Immature natural killer cell (primary cell): ENCODE results near the gene BNC1. TPM values are rescaled to one million over a fixed set of nuclear protein-coding genes. Genes with fewer than 3 reads are reported as not detected.
"Not testable (repeated sequence)": the region's sequence is repeated elsewhere in the genome, so short reads cannot be mapped to it uniquely, and the experiment has no call there.

Source experiments
- DNase-seq, 3 donors: peaks; one replicate each; pipeline ENCODE4 v3.0.0; 2022; ENCODE audit warnings: mixed read lengths in 1 of 3
- H3K27ac Mint-ChIP-seq, 6 donors: one replicate each; pipeline ENCODE4 v1.8.0; 2020; ENCODE audit warnings: mixed read lengths in 6 of 6, mild to moderate bottlenecking in 5 of 6, inconsistent platforms in 4 of 6, moderate library complexity in 3 of 6
- H3K27me3 Mint-ChIP-seq, 3 donors: one replicate each; pipeline ENCODE4 v1.8.0; 2020 to 2021; ENCODE audit warnings: low read depth in 3 of 3, mild to moderate bottlenecking in 3 of 3, mixed read lengths in 3 of 3, moderate library complexity in 3 of 3, inconsistent platforms in 1 of 3
- H3K36me3 Mint-ChIP-seq, 3 donors: one replicate each; pipeline ENCODE4 v1.8.0; 2020; ENCODE audit warnings: mixed read lengths in 3 of 3, inconsistent platforms in 2 of 3, mild to moderate bottlenecking in 2 of 3
- H3K4me1 Mint-ChIP-seq, 2 donors: one replicate each; pipeline ENCODE4 v1.8.0; 2020; ENCODE audit warnings: inconsistent platforms in 2 of 2, mild to moderate bottlenecking in 2 of 2, mixed read lengths in 2 of 2, moderate library complexity in 1 of 2
- H3K4me3 Mint-ChIP-seq, 5 donors: one replicate each; pipeline ENCODE4 v1.8.0; 2020; ENCODE audit warnings: mild to moderate bottlenecking in 5 of 5, mixed read lengths in 5 of 5, inconsistent platforms in 3 of 5, moderate library complexity in 3 of 5
- H3K9me3 Mint-ChIP-seq, 6 donors: one replicate each; pipeline ENCODE4 v1.8.0; 2020; ENCODE audit warnings: mild to moderate bottlenecking in 6 of 6, mixed read lengths in 6 of 6, inconsistent platforms in 4 of 6, moderate library complexity in 3 of 6
- polyA plus RNA-seq, 3 donors: library from polyadenylated mRNA; unstranded; fragments of 300-500 nt; fragmentation: Illumina TruSeq; gene quantifications; one replicate each; pipeline ENCODE4 v1.2.3, GENCODE V29; 2021

Gene BNC1
- polyA plus RNA-seq, 3 donors from 2014 or later: not detected

DNA sequence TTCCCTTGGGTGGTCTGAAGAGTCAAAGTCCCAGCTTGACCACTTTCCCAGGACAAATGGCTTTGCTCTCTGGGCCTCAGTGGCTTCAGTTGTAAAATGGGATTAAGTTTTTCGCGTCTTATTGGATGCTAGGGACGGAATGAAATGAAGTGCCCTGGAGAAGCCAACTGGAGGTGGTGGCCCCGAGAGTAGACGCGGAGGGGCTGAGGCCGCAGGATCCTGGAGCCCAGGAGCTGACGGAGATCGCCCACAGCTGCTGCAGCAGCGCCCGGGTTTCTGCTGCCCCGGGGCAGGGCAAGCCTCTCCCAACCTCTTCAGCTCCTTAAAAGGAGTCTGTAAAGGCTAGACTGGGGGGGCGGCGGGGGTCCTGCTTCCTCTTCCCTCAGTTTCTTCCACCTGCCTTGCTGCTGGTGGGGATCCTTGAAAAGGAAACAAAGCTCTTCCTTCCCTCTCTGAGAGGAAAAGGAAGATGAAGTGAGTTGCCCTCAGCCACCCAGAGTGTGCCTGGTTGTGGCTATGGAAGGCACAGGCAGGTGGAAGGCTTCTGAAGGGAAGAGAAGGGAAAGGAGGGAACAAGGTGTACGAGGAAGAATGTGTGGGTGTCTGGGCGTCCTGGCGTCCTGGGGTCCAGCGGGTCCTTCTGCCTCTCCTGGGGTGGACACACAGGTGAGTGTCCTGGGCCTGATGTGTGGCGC lies 967 bp upstream of the BNC1 start:
- Mint-ChIP-seq H3K27ac (no peak overlapping the region), H3K4me3 (peak overlapping the region; percentile 33 to 63 (median 50)), H3K9me3 (no peaks in the 10 kb centered on the region), H3K4me1 (peaks cover 7 to 12% of the 10 kb centered on the region in 2 donors), H3K36me3 (no peaks in the 10 kb centered on the region), H3K27me3 (peaks cover 22 to 38% (median 24%) of the 10 kb centered on the region in 3 donors)
- no peak for DNase-seq

DNA sequence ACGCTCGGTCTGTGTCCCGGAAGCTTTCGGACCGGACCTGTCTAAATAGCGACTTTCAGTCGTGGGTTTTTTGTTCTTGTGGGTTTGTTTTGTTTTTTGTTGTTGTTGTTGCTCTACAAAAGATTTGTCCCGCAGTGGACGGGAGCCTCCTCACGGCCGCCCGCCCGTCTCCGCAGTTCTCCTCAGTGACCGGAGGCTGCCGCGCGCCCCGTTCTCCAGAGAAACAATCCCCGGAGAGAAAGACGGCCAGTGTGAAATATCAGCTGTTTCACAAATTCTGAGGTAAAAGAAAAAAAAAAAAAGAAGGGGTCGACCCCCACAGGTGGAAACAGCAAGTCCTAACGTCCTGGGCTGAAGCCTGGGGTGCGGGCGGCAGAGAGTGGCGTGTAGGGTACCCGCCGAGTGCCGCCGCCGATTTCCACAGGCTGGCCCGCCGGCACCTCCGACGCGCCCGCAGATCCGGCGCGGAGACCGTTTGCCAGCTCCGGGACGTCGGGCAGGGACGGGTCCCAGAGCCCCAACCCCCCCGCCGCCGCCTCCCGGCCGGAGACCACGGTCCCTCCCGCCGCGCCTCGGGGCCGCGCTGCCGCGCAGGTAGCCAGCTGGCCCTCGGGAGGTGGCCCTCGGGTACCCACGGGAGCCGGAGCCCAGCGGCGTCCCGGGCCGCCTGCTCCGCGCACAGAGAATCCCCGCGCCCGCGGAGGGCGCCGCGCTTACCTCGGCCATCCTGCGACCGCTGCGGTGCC lies 478 bp downstream of the BNC1 start:
- H3K9me3 Mint-ChIP-seq: no peaks in the 10 kb centered on the region
- H3K4me1 Mint-ChIP-seq: peaks cover 7 to 12% of the 10 kb centered on the region in 2 donors
- no peak for DNase-seq
- no peak overlapping the region for H3K27ac Mint-ChIP-seq
- peak overlapping the region; percentile 14 to 76 (median 61) for H3K4me3 Mint-ChIP-seq
- H3K36me3 Mint-ChIP-seq: no peaks in the 10 kb centered on the region
- peaks cover 22 to 38% (median 27%) of the 10 kb centered on the region in 3 donors for H3K27me3 Mint-ChIP-seq

DNA sequence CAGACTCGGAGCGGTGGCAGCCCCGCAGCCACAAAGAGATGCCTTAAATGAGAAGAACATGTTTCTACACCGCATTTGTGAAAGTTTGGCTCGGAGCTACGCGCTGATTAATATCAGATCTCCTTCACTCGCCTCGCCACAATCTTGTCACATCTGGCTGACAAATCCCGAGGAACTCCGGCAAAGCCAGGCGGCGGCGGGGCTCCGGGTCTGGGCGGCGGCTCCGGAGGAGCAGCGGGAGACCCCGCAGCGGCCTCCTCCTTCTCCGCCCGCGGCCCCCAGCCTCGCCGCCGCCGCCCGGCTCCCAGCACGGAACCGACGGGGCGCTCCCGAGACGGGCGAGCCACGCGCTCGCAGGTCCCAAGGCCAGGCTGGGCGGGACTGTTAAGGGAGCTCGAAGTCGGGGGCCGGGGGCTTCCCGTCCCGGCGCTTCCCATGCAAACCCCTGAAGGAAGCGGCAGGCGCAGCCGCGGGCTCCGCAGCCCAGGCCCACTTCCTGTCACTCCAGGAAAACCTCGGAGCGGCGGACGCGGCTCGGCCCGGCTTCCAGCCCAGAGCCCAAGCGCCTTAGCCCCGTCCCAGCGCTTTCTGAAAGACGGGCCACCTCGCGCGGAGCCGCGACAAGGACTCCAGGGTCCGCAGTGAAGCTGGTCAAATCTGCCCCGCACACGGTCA lies 1.2 kb downstream of the BNC1 start:
- DNase-seq: peak in 1 of 3 donors; percentile 3

DNA sequence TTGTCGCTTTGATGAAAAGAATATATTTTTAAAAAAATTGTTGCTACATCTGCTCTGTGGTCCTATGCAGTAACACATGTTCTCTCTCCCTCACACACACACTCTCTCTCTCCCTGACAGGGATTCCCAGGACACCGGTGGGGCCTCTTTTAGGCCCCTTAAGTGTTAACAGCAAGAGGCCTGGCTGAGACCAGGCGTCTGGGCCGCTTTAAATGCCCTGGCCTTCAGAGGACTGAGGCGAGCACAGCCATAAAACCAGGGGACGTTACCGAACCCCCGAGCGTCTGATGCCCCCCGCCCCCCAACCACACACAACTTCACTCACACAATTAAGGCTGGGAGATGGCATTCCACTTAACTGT lies 1.7 kb downstream of the BNC1 start:
- peaks cover 18 to 33% (median 31%) of the 10 kb centered on the region in 3 donors for H3K27me3 Mint-ChIP-seq
- no peaks in the 10 kb centered on the region for H3K9me3 Mint-ChIP-seq
- H3K36me3 Mint-ChIP-seq: no peaks in the 10 kb centered on the region
- peak overlapping the region in 3 of 5 donors; percentile 28 to 51 (median 51) for H3K4me3 Mint-ChIP-seq
- H3K27ac Mint-ChIP-seq: no peak overlapping the region
- no peak for DNase-seq
- peaks cover 7 to 12% of the 10 kb centered on the region in 2 donors for H3K4me1 Mint-ChIP-seq

More for the DNA sequence above, 1.2 kb downstream of the BNC1 start:
- Mint-ChIP-seq H3K9me3 (no peaks in the 10 kb centered on the region), H3K4me1 (peaks cover 7 to 12% of the 10 kb centered on the region in 2 donors), H3K36me3 (no peaks in the 10 kb centered on the region), H3K4me3 (peak overlapping the region in 4 of 5 donors; percentile 14 to 76 (median 67)), H3K27me3 (peaks cover 20 to 35% (median 27%) of the 10 kb centered on the region in 3 donors), H3K27ac (no peak overlapping the region)

DNA sequence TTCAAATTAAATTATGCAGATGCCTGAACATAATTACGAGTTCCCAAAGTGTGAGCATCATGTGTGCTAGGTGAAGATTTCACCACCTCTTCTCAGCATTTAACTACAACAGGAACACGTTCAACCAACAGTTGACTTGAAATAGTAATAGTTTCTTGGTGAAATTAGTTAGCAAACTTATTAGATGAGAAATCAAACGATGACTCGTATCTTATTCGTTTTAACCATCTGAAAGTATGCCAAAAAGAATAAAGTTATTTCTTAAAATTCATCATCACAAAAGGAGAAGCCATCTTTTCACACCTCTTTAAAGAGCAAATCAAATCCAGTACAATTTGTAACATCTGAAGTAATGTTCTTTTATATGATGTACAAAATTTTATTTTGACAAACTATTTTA lies 2.3 kb downstream of the BNC1 start:
- Mint-ChIP-seq H3K4me1 (peaks cover 7 to 12% of the 10 kb centered on the region in 2 donors), H3K9me3 (no peaks in the 10 kb centered on the region), H3K4me3 (no peak overlapping the region), H3K27ac (no peak overlapping the region), H3K27me3 (peaks cover 18 to 28% (median 28%) of the 10 kb centered on the region in 3 donors), H3K36me3 (no peaks in the 10 kb centered on the region)
- DNase-seq: no peak

DNA sequence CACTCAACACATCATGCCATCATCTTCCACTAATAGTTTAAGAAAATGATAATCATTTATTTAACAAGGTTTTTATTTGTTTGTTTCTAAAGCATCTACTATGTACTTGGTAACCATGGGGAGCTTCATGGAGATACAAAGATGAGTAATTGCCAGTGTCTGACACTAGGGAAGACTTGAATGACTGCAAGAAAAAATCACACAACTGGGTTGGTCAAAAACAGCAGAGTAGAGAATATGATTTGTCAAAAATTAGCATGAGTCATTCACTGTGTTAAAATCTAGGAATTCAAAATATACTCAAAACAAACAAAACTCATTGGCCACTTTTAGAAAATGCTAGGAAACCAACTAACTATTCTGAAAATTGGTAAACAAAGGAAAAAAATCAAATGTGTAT lies 6.3 kb downstream of the BNC1 start:
- Mint-ChIP-seq H3K36me3 (no peaks in the 10 kb centered on the region), H3K4me3 (no peak overlapping the region), H3K27me3 (peaks cover 7 to 32% (median 11%) of the 10 kb centered on the region in 3 donors)

DNA sequence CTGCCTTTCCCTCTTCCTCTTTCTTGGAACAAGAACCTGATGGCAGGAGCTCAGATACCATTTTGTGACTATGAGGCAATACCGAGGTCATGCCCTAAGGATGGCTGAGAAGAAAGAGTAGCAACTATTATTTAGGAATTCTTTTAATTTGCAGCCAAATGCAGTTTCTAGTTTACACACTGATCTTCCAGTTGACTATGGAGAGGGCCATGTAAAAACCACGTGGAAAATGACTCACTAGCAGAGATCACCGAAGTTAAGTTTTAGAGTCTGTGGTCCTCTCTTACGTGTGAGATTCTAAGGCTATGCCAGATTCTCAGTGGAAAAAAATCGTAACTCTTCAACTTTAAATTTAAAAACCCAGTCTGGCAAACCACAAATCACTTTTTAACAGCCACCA lies 7.8 kb downstream of the BNC1 start:
- Mint-ChIP-seq H3K9me3 (peaks cover 0 to 3% (median 0%) of the 10 kb centered on the region in 6 donors), H3K36me3 (no peaks in the 10 kb centered on the region), H3K4me3 (no peak overlapping the region), H3K4me1 (no peaks in the 10 kb centered on the region), H3K27ac (no peak overlapping the region), H3K27me3 (peaks cover 0 to 28% (median 5%) of the 10 kb centered on the region in 3 donors)
- no peak for DNase-seq

More for the DNA sequence above, 6.3 kb downstream of the BNC1 start:
- Mint-ChIP-seq H3K9me3 (peaks cover 0 to 3% (median 0%) of the 10 kb centered on the region in 6 donors), H3K27ac (no peak overlapping the region), H3K4me1 (peaks cover 0 to 3% of the 10 kb centered on the region in 2 donors)
- DNase-seq: no peak

DNA sequence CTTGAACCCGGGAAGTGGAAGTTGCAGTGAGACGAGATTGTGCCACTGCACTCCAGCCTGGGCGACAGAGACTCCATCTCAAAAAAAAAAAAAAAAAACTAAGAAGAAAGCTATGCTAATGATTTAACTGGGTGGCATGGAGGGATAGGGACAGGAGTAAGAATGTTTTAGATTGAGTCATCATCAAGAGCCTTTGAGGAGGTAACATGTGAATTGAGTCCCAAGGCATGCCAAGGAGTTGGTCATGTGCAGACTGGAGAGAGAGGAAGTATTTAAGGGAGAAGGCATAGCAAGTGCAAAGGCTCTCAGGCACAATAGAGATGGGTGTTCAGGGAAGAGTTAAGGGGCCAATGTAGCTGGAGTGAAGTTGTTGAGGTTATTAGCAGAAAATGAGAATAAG lies 9.1 kb downstream of the BNC1 start:
- no peaks in the 10 kb centered on the region for H3K36me3 Mint-ChIP-seq
- no peak overlapping the region for H3K27ac Mint-ChIP-seq
- DNase-seq: no peak
- peaks cover 0 to 3% (median 0%) of the 10 kb centered on the region in 6 donors for H3K9me3 Mint-ChIP-seq
- no peaks in the 10 kb centered on the region for H3K4me1 Mint-ChIP-seq
- H3K27me3 Mint-ChIP-seq: peaks cover 0 to 26% (median 0%) of the 10 kb centered on the region in 3 donors
- no peak overlapping the region for H3K4me3 Mint-ChIP-seq

DNA sequence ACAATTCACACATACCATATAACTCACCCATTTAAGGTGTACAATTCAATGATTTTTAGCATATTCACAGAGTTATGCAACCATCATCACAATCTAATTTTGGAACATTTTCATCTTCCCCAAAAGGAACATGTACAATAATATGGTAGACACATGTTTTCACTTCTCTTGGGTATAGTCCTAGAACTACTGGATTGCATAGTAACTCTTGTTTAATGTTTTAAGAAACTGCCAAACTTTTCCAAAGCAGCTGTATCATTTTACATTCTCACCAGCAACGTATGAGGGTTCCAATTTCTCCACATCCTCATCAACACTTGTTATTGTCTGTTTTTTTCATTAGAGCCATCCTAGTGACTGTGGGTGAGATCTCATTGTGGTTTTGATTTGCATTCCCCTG lies 14.3 kb downstream of the BNC1 start:
- no peak overlapping the region for H3K27ac Mint-ChIP-seq
- H3K4me1 Mint-ChIP-seq: no peaks in the 10 kb centered on the region
- no peak overlapping the region for H3K4me3 Mint-ChIP-seq
- no peak for DNase-seq
- no peaks in the 10 kb centered on the region for H3K36me3 Mint-ChIP-seq
- H3K9me3 Mint-ChIP-seq: peaks cover 0 to 3% (median 0%) of the 10 kb centered on the region in 6 donors
- peaks cover 0 to 9% (median 5%) of the 10 kb centered on the region in 3 donors for H3K27me3 Mint-ChIP-seq

DNA sequence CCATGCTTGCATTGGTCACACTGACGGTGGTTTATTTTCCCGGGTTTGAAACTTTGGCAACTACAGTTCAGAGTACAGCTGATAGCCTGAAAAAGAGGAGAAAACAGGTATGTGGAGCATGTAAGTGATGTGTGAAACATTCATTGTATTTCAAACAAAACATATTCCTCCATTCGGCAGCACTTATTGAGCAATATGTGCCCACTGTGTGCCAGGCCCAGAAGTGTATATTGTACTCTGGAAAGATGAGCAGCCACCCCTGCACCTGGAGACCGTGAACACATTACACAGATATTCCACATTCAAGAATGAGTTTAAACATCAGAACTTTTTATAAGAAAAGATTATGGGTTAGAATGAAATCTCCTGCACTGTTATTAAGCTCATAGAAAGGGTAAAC lies 16.3 kb downstream of the BNC1 start:
- H3K36me3 Mint-ChIP-seq: no peaks in the 10 kb centered on the region
- H3K4me3 Mint-ChIP-seq: no peak overlapping the region
- no peaks in the 10 kb centered on the region for H3K9me3 Mint-ChIP-seq
- no peak for DNase-seq
- peaks cover 0 to 8% (median 0%) of the 10 kb centered on the region in 3 donors for H3K27me3 Mint-ChIP-seq
- no peak overlapping the region for H3K27ac Mint-ChIP-seq
- H3K4me1 Mint-ChIP-seq: no peaks in the 10 kb centered on the region

DNA sequence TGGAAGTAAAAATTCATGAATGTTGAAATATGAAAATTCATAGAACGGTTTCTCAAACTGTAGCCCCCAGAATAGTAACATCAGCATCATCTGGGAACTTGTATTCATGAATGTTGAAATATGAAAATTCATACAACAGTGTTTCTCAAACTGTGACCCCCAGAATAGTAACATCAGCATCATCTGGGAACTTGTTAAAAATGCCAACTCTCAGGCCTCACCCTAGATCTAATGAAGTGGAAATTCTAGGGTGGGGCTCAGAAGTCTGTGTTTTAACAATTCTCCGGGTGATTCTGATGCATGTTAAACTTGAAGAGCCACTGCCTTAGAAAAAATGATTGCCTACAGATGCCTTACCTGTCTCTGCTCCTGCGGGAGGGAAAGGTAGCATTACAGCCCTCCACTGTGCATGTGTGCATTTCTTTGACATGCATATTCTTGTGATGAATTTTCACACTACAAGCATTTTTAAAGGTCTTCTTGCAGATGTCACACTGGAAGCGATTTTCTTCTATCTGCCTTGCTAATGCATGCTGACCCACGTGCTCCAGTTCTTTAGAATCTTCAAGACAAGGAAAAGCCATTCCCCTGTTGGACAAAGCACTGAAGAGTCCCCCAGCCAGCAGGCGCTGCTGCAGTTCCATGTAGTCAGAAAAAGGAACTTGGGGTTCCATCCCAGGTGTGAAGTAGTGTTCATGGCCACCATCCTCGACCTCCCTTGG lies 21.7 kb downstream of the BNC1 start:
- Mint-ChIP-seq H3K9me3 (peaks cover 0 to 2% (median 0%) of the 10 kb centered on the region in 6 donors), H3K27me3 (peaks cover 3 to 5% (median 4%) of the 10 kb centered on the region in 3 donors), H3K4me1 (no peaks in the 10 kb centered on the region), H3K36me3 (no peaks in the 10 kb centered on the region), H3K4me3 (no peak overlapping the region), H3K27ac (no peak overlapping the region)
- no peak for DNase-seq

DNA sequence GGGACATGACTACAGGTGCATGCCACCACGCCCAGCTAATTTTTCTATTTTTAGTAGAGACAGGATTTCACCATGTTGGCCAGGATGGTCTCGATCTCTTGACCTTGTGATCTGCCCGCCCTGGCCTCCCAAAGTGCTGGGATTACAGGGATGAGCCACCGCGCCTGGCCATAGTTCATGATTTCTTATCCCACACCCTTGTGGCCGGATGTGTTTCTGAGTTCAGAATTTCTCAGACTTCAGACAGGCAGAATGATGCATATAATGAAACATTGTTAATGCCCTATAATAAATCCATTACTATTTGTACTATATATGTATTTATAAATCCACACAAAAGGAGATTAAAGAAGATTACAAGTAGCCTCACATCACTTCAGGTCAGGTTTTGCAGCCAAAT lies 22.3 kb downstream of the BNC1 start:
- not testable (repeated sequence) for H3K4me3 Mint-ChIP-seq, DNase-seq, H3K36me3 Mint-ChIP-seq, H3K27me3 Mint-ChIP-seq, H3K27ac Mint-ChIP-seq, H3K4me1 Mint-ChIP-seq, H3K9me3 Mint-ChIP-seq

DNA sequence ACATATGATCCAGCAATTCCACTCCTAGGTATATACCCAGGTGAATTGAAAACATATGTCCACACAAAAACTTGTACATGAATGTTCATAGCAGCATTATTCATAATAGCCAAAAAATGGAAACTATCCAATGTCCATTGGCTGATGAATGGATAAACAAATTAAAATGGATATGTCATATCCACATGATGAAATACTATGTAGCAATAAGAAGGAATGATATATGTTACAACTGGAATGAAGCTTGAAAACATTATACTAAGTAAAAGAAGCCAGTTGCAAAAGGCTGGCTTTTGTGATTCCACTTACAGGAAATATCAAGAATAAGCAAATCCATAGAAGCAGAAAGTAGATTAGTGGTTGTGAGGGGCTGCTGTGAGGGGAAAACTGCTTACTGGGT lies 33.7 kb downstream of the BNC1 start:
- Mint-ChIP-seq H3K9me3 (no peaks in the 10 kb centered on the region), H3K27me3 (peaks cover 2 to 15% (median 7%) of the 10 kb centered on the region in 3 donors), H3K4me3 (no peak overlapping the region), H3K36me3 (no peaks in the 10 kb centered on the region), H3K27ac (no peak overlapping the region), H3K4me1 (no peaks in the 10 kb centered on the region)
- DNase-seq: no peak
